SK-MEL-5 (cell line): ENCODE measurements around the gene SYNM. TPM values are rescaled to one million over a fixed set of nuclear protein-coding genes. Genes with fewer than 3 reads are reported as not detected.

Experiments used
- DNase-seq: peaks from one replicate; pipeline ENCODE4 v3.0.0-alpha.2; 2016; ENCODE audit warnings: low read depth, low spot score
- in situ Hi-C: cut with HindIII; loops from 2 replicates; pipeline ENCODE4 v1.10.0; 2016; ENCODE audit warnings: low sequenced_read_pairs, high pct_unique_total_duplicates, low pct_unique_long_range_greater_than_20kb
- total RNA-seq: library from RNA; depleted of rRNA; stranded (reverse); fragments of >200 nt; shearing (Covaris generic); gene quantifications from 2 replicates; pipeline ENCODE4 v1.2.3, GENCODE V29; 2014

SYNM gene
- total RNA-seq, 1 experiment from 2014 or later: 20.3 TPM

DNA sequence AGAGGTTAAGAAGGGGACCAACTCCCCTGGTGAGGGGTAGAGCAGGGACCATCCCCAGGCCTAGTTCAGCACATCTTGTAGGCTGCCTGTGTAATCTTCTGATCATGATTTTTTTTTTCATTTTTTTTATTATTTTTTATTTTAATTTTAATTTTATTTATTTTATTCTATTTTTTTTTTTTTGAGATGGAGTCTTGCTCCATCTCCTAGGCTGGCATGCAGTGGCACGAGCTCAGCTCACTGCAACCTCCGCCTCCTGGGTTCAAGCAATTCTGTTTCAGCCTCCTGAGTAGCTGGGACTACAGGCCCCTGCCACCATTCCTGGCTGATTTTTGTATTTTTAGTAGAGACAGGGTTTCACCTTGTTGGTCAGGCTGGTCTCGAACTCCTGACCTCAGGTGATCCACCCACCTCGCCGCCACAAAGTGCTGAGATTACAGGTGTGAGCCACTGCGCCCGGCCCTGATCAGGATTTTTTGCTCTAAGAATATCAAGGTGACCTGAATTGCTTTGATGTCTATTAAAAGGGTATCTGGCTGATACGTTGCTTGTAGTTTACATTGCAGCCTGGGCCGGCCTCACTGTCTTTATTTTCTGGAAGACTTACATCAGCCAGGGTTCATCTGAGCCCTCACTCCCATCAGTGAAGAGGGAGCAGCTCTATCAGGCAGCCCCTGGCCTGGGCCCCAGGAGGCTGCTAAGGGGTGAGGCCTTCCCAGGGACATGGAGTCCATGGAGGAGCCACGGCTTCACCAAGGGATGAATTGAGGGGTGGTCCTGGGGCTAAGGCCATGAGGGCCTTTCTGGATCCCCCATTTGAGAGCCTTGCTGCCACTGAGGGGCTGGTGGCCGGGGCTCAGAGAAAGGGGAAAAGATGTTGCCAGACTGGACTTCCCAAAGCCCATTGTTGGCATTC is 10.7 kb downstream of the SYNM start:
- in situ Hi-C loops: no loop called here
- DNase-seq: no peak

DNA sequence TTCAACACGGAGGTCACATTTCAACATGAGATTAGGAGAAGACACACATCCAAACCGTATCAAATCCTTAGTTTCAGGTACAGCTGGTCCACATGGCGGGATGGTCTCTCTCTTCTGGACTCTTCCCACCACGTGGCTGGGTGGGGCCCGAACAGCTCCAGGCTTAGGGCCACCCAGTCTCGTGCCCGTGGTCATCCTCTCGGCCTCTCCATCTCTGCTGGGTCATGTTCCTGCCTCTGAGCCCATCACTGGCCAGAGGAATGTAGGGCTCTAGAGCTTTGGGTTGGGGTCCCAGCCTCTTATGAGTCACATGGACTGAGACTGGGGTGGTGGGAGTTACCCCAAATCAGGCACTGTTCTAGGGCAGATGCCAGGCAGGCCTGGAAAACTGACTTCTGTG is 12.2 kb downstream of the SYNM start:
- in situ Hi-C loops: no loop called here
- no peak for DNase-seq

DNA sequence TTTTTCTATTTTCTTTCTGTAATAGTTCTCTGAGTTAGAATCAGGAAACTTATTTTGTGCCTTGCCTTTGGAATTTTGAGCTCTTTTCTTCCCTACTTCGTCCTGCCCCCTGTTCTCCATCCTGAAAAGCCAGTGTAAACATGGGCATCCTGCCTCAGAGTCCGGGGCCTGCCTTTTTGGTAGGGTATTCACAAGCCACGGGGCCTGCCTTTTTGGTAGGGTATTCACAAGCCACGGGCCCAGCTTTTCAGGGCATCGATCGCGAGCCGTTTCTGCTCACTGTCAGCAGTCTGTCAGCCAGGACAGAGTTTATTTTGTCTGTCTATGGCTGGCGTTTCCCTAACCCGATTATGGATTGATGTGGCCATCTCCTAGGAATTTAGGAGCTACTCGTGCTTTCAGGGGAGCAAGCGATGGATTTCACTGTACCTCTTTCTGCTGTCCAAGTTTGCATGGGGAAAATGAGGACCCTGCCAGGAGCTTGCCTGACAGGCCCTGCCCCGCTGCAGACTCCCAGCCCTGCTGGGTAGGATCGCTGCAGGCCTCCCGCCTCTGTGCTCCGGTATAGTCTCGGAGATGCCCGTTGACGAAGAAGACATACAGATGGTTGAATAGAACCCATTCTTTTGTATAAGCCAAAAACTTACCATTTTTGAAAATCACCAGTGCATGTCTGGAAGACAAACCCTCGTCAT is 12.8 kb downstream of the SYNM start:
- no peak for DNase-seq
- in situ Hi-C loops: no loop called here

DNA sequence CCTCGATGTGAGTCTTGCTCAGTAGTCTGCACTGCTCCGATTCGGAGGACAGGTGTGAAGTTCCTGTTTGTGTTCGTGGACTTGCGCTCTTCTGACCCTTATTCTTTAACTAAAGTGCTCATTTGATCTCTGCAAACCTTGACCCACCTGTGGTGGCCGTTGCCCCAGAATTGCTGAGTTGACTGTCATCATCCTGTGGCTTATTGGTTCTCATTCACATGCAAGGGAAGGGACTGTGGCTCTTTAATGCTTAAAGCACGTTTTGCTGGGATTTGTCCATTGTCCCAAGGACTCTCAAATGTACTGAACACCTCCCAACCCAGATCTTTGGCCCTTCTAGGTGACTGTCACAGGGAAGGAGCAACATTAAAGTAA is 13.4 kb downstream of the SYNM start:
- DNase-seq: no peak
- in situ Hi-C loops: no loop called here

DNA sequence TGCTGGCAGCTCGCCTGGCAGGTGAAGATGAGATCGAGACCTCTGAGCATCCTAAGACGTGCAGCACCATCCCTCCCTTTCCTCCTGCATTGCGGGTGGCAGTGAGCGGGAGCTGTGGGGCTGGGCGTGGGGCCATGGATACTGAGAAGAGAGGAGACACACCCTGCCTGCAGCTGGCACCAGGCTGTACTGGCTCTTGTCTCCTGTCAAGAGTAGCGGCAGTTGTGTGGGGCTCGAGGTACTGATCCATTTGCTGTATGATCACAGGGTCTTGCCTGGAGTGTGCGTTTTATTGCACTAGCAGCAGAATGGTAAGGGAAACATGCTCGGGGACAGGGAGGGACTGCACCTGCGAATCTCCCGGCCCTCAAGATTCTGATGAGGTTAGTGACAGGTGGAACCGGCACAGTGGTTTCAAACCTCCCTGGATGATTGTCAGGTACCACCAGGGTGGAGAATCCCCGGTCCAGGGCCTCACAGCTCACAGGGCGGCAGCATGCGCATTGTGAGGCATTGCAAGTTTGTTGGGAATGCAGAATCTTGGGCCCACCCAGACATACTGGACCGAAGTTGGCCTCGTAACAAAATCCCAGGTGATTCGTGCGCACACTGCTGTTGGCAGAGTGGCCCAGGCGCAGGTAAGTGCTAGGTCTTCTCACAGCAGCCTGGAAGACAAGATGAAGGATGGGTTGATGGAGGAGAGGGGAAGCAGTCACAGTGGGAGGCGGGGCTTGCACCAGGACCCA is 14.1 kb downstream of the SYNM start:
- in situ Hi-C loops: no loop called here

DNA sequence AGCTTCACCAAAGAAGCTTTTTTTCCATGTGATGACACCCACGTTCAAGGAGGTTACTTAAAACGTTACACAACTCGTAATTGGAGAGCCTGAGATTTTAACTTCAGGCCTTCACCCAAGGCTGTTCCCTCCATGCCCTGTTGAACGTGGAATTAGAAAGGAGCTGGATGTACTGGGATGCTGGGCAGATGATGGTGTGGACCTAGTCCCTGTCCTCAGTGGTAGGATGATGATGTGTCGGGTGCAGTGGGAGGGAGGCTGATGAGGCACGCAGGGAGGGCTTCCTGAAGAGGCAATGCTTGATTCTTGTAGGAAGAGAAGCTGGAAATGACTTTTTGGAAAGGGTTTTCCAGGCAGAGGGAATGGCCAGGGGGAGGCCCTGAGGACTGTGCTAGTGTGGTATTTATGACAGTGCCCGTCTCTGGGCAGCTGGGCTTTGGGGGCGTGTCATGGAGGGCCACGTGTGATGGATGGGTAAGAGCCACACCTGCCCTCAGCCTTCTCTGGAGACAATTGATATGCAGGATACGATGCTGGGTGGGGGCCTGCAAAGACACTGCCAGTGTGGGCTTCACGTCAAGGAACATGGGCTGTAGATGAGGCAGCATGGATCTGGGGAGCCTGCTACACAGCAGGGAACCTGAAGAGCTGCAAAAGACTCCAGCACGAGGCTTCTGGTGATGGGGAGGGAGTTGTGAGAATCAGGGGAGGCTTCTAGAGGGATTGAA is 15.3 kb downstream of the SYNM start:
- no peak for DNase-seq
- in situ Hi-C loops: no loop called here

More for the DNA sequence above, 14.1 kb downstream of the SYNM start:
- no peak for DNase-seq

DNA sequence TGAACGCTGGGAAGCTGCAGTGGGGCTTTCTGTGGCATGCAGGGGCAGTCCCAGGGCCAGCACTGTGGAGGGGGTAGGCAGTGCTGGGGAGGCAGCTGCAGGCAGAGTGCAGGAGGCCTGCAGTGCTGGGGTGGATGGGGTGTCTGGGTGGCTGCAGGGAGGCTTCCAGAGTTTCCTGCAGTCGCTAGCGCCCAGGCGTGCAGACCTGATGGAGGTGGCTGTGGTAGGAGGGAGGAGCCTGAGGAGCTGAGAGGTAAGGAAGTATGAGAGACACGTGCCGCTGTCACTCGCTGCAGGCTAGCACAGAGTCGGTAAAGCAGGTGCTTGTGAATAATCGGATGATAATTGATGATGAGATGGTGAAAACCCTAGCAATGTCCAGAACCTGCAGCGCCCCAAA is 16.3 kb downstream of the SYNM start:
- in situ Hi-C loops: no loop called here
- no peak for DNase-seq

DNA sequence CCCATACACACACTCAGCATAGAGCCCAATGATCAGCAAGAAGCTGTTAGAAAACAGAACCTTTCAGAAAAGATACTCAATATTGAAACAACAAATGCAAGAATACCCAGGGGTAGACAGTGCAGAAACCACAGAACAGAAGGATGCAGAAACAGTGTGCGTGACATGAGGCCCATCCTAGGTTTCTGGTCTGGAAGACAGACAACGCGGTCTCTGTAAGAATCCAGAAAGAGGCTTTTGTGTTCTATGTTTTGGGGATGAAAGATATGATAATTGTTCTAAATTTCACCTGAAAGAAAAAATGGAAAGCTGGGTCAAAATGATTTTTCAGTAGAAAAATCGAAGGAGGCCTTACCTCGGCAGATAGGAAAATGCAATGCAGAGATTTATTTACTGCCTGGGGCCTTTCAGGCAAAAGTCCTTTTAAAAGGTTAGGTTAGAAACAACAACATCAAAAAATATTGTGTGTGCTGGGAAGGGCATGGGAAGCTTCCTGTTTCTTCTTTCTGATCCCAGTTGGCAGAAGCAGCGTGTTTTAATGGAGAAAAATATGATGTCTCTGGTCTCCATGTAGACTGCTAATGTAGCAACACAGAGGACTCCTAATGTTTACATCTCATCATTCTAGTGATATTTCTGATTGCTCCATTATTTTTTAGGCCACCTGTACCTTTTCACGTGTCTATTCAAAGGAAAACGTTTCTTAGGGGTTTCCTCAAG is 17.0 kb downstream of the SYNM start:
- peak; percentile 74 for DNase-seq
- in situ Hi-C loops: no loop called here

DNA sequence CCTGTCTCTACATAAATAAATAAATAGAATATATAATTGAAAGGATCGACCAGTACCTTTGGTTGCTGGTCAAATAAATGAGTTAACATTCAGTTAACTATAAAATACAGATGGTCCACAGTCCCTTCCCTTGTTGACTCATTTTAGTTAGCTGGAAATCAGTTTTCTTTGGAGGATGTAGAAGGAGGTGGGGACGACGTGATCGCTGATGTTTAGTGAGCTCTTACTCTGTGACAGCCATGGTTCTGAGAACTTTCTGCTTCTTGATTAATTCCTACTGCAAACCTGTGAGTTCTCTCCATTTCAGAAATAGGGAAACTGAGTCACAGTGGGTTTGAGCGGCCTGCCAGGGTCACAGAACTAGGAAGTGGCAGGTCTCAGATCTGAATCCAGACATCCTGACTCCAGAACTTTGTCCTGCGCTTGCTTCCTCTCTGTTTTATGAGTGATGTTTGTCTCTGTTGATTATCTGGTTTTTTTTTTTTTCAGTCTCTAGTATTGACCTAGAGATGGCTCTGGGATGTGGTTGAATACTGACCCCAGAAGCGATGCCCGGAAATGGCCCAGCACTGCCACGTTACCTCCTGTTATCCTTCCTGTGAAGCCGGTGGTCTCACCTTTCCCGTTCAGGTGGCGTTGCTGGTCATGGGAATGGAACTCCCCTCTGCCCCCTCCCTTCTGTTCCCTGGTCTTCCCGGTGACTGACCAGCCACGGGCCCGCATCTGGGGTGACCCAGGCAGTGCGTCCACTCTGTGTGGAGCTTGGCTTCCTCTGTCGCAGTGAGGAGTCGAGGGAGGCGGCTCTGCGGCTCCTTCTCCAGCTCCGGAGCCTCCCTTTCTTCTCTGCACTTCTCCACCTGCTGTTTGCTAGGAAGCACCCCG is 18.2 kb downstream of the SYNM start:
- no peak for DNase-seq
- in situ Hi-C loops: no loop called here

DNA sequence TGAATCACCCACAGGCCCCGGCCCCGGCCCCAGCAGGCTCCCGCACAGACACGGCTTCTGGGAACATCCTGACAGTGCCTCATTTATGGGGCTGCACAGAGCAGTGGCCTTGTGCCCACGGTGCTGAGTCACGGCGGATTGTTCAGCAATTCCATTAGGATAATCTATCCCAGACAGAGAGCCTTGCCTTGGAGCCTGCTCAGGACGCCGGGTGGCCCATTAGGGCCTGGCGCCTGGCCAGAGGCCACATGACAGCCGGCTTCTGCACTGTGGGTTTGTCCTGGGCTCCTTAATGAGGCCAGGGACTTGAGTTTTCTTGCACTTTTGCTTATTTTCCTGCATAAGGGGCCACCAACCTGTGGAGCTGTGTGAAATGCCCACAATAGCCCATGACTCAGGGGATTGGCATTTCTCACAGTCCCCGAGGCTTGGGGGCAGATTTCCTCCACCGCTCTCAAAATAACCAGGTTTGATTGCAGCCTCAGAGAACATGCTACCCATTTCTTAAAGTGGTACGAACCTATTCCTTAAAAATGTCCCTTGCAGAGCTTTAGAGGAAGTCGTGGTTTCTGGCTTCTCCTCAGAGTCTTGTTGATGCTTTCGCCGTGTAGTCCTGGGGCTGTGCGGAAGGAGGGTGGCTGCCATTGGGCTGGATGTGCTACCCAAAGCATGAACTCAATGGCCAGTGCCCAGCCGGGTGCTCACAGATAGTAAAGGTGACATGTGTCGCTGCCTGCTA is 19.0 kb downstream of the SYNM start:
- peak; percentile 85 for DNase-seq
- in situ Hi-C loops: no loop called here

DNA sequence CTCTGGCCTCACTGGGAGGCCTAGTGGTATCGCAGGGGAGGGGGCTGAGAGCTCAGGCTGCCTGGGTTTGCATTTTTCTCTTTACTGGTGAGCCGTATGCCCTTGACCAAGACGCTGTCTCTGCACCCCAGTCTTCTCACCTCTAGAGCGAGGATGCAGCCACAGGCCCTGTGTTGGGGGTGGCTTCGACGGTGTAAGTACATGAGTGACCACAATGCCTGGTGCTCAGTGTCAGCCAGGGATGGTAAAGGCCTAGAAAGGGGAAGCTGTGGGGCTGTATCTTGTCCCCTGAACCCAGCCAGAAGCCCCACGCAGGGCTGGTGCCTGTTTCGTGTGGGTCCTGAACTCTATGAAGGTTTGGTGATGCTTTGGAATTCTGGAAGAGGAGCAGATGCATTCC is 19.8 kb downstream of the SYNM start:
- DNase-seq: no peak
- in situ Hi-C loops: no loop called here

DNA sequence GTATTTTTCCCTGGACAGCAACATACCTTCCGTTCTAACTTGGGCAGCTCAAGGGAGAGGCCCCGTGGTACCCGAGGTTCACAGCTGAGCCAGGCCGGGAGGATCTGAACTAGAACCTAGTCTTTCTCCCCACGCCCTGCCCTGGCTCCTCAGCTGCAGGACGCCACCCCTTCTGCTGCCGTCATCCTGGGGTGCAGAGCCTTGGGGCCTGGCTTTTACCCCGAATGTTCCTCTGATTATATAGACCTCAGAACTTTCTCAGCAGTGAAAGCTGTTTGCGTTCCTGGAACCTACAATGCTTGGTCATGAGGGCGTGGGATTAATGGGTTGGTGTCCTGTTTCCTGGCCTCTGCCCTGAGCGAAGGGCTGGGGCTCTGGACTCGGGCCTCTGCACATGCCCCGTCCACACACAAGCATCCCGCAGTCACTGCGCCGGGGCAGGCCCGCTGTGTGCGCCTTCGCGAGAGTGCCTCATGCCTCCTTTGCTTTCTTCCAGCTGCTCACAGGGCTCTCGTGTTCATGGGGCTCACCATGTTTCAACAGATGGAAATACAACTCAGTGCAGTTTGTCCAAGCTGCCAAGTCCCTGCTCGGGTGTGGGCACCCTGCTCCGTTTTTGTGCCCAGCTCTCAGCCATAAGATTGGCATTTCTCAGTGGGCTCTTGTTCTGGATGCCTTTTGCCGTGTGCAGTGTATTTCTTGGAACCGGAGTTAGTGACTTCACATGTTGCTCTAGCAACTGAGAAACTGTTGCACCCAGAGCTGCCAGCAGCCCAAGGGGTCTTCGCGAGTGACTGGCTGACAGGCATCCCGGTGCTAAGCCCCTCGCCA is 20.4 kb downstream of the SYNM start:
- no peak for DNase-seq
- in situ Hi-C loops: no loop called here

DNA sequence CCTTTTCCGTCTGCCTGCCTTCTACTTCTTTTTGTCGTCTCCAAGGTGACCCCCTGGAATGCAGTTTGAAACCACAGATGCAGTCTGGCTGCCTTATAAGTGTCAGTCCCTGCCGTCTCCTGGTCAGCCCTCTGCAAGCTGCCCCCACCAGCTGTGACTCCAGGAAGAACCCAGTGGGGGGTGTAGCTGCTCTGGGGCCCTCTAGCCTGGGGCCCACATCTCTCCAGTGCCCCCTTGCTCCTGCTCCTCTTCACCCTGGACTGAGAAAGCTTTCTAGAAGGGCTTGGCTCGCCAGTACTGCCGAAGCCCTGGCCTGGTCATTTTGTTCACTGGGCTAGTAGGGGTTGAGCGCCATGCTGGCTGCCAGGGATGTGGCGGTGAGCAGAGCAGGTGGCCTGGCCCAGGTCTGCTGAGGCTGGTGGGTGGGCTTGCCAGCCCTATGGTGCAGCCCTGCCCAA is 21.3 kb downstream of the SYNM start:
- in situ Hi-C loops: no loop called here

DNA sequence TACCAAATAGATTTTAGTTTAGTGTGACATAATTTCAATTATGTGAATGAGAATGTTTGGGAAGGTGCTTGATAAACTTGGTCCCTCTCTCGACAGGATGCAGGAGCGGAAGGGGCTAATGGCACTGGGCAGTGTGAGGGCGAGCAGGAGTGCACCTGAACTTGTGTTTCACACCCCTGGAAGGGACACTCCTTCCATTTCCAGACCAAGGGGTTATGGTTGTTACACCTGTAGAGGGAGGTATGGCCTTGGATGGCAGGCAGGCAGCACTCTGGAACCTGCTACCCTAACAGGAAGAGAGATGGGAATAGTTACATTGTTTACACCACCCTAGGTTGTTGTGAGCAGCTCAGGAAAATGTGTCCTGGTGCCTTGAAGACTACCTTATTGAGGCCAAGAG is 22.1 kb downstream of the SYNM start:
- in situ Hi-C loops: no loop called here
- DNase-seq: no peak

More for the DNA sequence above, 21.3 kb downstream of the SYNM start:
- no peak for DNase-seq

DNA sequence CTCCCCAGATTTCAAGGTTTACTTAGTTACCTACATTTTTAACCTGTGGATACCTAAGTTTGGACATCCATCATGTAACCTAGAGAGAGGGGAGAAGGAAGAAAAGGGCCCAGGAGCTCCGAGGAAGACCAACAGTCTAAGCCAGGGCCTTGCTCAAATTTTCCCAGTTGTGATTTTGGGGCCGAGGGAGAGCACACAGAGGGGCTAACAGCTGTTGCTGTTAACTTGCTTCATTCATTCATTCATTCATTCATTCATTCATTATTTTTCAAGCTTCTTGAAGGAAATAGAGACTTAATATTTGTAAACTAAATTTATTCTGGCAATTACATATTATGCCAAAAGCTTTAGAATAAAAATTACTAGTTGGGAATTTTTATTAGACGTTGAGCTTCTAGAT is 22.9 kb downstream of the SYNM start:
- no peak for DNase-seq
- in situ Hi-C loops: no loop called here
